HepG2 (cell line): ENCODE results near the gene EXOC3L4. TPM values are rescaled to one million over a fixed set of nuclear protein-coding genes. Genes with fewer than 3 reads are reported as not detected.

ENCODE experiments used
- MAFK ChIP-seq, 2 experiments: IDR thresholded peaks in 1 of 2; conservative IDR thresholded peaks in 1 of 2; 2 replicates each; pipeline ENCODE4 v1.6.1; 2011; ENCODE audit warnings: improper control_type of control experiment in 2 of 2, low read length in 2 of 2
- MED13 ChIP-seq: sonication (generic); formaldehyde crosslinking; IDR thresholded peaks from 2 replicates; pipeline ENCODE4 v1.5.0; 2020; ENCODE audit warnings: missing genetic modification reagents
- MYC ChIP-seq: sonication (generic); formaldehyde crosslinking; IDR thresholded peaks from 2 replicates; pipeline ENCODE4 v1.9.0; 2021; ENCODE audit warnings: missing genetic modification reagents, borderline replicate concordance
- ZFP90 ChIP-seq: sonication (generic); formaldehyde crosslinking; IDR thresholded peaks from 2 replicates; pipeline ENCODE4 v1.8.0; 2022; ENCODE audit warnings: missing genetic modification reagents, mild to moderate bottlenecking, inconsistent platforms, borderline replicate concordance
- ZNF274 ChIP-seq: sonication (generic); formaldehyde crosslinking; IDR thresholded peaks from 2 replicates; pipeline ENCODE4 v1.5.1; 2020; ENCODE audit warnings: mild to moderate bottlenecking, missing genetic modification reagents
- ZNF543 ChIP-seq: sonication (generic); formaldehyde crosslinking; IDR thresholded peaks from 2 replicates; pipeline ENCODE4 v1.4.0; 2020; ENCODE audit warnings: mild to moderate bottlenecking, missing genetic modification reagents
- polyA plus RNA-seq, 8 experiments: library from polyadenylated mRNA; depleted of rRNA in 3 of 8; stranded (reverse) in 7 of 8; unstranded in 1 of 8; fragments of >200 nt; fragmentation: Illumina TruSeq in 4 of 8; extraction: Trizol in 4 of 8; gene quantifications; 2 replicates each; pipeline versions ENCODE4 v1.2.1 to v1.2.3, GENCODE V29; 2011 to 2016; ENCODE audit warnings: low read depth in 4 of 8, missing spikeins in 1 of 8, mixed read lengths in 1 of 8; ENCODE audit not compliant: insufficient read depth in 1 of 8
- total RNA-seq, 5 experiments: library from RNA; depleted of rRNA; stranded (reverse); fragments of >200 nt; fragmentation: Illumina TruSeq; extraction: Trizol; gene quantifications; 2 replicates each; pipeline ENCODE4 v1.2.3, GENCODE V29; 2016; ENCODE audit warnings: low read depth in 1 of 5
- TF ChIP-seq, protein P1 (sequence below): sonication (generic); formaldehyde crosslinking; IDR thresholded peaks from one replicate; pipeline ENCODE4 v1.5.1; 2020; ENCODE audit warnings: mild to moderate bottlenecking, missing genetic modification reagents; ENCODE audit errors: not compliant biosample characterization
- TF ChIP-seq, protein P2 (sequence below): sonication (generic); formaldehyde crosslinking; IDR thresholded peaks from 2 replicates; pipeline ENCODE4 v1.8.1; 2022; ENCODE audit warnings: low read depth, mild to moderate bottlenecking, missing genetic modification reagents
- TF ChIP-seq, protein P3 (sequence below): sonication (generic); formaldehyde crosslinking; IDR thresholded peaks from 2 replicates; pipeline ENCODE4 v1.4.0; 2020; ENCODE audit warnings: mild to moderate bottlenecking, missing genetic modification reagents

Gene EXOC3L4
- total and polyA plus RNA-seq, 2 of the 13 experiments (the other 11 are each of a cell fraction or from before 2014, with no cell fraction given) = 11.8 to 27.0 TPM

DNA sequence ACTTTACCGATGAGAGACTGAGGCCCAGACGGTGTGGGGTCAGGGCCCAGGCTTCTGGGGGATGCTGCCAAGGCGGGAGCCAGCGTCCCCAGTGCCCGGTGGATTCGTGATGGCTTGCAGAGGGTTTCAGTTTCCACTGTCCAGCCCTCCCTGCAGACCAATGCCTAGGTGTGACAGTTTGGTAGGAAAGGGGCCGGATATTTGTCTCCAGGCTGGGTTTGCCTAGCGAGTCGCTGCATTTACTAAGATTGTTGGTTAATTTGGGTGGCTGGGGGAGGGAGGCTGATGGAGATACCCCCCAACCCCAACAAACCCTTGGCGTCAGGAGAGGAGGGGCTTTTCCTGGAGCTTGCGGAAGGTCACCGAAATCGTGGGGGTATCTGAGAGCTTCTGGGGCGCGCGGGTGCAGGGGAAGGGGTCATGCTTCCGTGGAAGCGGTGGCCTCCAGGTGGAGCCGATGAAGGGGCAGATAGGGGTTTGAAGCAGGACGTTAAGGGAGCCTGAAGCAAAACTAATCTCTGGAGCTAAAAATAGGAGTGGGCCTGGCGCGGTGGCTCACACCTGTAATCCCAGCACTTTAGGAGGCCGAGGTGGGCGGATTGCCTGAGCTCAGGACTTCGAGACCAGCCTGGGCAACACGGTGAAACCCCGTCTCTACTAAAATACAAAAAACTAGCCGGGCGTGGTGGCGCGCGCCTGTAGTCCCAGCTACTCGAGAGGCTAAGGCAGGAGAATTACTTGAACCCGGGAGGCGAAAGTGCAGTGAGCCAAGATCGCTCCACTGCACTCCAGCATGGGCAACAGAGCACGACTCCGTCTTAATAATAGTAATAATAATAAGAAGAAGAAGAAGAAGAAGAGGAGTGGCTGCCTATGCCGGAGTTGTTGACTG, 36.1 kb upstream of the EXOC3L4 start (continued):
- TF ChIP-seq, protein P1, sequence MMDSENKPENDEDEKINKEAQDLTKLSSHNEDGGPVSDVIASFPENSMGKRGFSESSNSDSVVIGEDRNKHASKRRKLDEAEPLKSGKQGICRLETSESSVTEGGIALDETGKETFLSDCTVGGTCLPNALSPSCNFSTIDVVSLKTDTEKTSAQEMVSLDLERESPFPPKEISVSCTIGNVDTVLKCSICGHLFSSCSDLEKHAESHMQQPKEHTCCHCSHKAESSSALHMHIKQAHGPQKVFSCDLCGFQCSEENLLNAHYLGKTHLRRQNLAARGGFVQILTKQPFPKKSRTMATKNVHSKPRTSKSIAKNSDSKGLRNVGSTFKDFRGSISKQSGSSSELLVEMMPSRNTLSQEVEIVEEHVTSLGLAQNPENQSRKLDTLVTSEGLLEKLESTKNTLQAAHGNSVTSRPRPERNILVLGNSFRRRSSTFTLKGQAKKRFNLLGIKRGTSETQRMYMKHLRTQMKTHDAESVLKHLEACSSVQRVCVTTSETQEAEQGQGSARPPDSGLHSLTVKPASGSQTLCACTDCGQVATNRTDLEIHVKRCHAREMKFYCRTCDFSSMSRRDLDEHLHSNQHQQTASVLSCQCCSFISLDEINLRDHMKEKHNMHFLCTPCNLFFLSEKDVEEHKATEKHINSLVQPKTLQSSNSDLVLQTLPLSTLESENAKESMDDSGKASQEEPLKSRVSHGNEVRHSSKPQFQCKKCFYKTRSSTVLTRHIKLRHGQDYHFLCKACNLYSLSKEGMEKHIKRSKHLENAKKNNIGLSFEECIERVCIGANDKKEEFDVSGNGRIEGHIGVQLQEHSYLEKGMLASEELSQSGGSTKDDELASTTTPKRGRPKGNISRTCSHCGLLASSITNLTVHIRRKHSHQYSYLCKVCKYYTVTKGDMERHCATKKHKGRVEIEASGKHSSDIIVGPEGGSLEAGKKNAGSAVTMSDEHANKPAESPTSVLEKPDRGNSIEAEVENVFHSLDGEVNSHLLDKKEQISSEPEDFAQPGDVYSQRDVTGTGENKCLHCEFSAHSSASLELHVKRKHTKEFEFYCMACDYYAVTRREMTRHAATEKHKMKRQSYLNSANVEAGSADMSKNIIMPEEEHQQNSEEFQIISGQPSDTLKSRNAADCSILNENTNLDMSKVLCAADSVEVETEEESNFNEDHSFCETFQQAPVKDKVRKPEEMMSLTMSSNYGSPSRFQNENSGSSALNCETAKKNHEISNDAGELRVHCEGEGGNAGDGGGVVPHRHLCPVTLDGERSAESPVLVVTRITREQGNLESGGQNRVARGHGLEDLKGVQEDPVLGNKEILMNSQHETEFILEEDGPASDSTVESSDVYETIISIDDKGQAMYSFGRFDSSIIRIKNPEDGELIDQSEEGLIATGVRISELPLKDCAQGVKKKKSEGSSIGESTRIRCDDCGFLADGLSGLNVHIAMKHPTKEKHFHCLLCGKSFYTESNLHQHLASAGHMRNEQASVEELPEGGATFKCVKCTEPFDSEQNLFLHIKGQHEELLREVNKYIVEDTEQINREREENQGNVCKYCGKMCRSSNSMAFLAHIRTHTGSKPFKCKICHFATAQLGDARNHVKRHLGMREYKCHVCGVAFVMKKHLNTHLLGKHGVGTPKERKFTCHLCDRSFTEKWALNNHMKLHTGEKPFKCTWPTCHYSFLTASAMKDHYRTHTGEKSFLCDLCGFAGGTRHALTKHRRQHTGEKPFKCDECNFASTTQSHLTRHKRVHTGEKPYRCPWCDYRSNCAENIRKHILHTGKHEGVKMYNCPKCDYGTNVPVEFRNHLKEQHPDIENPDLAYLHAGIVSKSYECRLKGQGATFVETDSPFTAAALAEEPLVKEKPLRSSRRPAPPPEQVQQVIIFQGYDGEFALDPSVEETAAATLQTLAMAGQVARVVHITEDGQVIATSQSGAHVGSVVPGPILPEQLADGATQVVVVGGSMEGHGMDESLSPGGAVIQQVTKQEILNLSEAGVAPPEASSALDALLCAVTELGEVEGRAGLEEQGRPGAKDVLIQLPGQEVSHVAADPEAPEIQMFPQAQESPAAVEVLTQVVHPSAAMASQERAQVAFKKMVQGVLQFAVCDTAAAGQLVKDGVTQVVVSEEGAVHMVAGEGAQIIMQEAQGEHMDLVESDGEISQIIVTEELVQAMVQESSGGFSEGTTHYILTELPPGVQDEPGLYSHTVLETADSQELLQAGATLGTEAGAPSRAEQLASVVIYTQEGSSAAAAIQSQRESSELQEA (CRISPR knock-in tag) = no peak
- no peak for TF ChIP-seq MED13 (CRISPR knock-in tag)
- TF ChIP-seq, protein P2, sequence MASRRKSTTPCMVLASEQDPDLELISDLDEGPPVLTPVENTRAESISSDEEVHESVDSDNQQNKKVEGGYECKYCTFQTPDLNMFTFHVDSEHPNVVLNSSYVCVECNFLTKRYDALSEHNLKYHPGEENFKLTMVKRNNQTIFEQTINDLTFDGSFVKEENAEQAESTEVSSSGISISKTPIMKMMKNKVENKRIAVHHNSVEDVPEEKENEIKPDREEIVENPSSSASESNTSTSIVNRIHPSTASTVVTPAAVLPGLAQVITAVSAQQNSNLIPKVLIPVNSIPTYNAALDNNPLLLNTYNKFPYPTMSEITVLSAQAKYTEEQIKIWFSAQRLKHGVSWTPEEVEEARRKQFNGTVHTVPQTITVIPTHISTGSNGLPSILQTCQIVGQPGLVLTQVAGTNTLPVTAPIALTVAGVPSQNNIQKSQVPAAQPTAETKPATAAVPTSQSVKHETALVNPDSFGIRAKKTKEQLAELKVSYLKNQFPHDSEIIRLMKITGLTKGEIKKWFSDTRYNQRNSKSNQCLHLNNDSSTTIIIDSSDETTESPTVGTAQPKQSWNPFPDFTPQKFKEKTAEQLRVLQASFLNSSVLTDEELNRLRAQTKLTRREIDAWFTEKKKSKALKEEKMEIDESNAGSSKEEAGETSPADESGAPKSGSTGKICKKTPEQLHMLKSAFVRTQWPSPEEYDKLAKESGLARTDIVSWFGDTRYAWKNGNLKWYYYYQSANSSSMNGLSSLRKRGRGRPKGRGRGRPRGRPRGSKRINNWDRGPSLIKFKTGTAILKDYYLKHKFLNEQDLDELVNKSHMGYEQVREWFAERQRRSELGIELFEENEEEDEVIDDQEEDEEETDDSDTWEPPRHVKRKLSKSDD (CRISPR knock-in tag) = no peak
- TF ChIP-seq, protein P3, sequence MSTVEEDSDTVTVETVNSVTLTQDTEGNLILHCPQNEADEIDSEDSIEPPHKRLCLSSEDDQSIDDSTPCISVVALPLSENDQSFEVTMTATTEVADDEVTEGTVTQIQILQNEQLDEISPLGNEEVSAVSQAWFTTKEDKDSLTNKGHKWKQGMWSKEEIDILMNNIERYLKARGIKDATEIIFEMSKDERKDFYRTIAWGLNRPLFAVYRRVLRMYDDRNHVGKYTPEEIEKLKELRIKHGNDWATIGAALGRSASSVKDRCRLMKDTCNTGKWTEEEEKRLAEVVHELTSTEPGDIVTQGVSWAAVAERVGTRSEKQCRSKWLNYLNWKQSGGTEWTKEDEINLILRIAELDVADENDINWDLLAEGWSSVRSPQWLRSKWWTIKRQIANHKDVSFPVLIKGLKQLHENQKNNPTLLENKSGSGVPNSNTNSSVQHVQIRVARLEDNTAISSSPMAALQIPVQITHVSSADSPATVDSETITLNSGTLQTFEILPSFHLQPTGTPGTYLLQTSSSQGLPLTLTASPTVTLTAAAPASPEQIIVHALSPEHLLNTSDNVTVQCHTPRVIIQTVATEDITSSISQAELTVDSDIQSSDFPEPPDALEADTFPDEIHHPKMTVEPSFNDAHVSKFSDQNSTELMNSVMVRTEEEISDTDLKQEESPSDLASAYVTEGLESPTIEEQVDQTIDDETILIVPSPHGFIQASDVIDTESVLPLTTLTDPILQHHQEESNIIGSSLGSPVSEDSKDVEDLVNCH (CRISPR knock-in tag) = no peak
- TF ChIP-seq ZFP90 (CRISPR knock-in tag) = peak; percentile 11; the same call in 1 of the 2 replicates
- no peak for TF ChIP-seq ZNF543 (CRISPR knock-in tag)
- TF ChIP-seq MYC (CRISPR knock-in tag) = no peak
- no peak for TF ChIP-seq MAFK (conservative IDR thresholded peaks at IDR 0.05 in 1 of 2, IDR thresholded peaks at IDR 0.05 in 1 of 2; ENCODE audit: low read length in 2 of 2)
- 0 out of 2 replicates have a peak, but pooled peaks have one; percentile 12 for TF ChIP-seq ZNF274 (CRISPR knock-in tag)
